Astrocyte (in vitro differentiated cells and primary cell): ENCODE measurements around the gene LMCD1.

Experiments
- EZH2 ChIP-seq: IDR thresholded peaks from 2 replicates; pipeline ENCODE4 v1.6.1; 2012; ENCODE audit warnings: mild to moderate bottlenecking, low read length, inconsistent platforms; ENCODE audit not compliant: insufficient read depth
- TF ChIP-seq, protein P1 (sequence below): IDR thresholded peaks from 2 replicates; pipeline ENCODE4 v1.5.1; 2011; ENCODE audit warnings: low read depth, mild to moderate bottlenecking, inconsistent platforms, low read length, moderate library complexity; ENCODE audit not compliant: insufficient read depth

DNA sequence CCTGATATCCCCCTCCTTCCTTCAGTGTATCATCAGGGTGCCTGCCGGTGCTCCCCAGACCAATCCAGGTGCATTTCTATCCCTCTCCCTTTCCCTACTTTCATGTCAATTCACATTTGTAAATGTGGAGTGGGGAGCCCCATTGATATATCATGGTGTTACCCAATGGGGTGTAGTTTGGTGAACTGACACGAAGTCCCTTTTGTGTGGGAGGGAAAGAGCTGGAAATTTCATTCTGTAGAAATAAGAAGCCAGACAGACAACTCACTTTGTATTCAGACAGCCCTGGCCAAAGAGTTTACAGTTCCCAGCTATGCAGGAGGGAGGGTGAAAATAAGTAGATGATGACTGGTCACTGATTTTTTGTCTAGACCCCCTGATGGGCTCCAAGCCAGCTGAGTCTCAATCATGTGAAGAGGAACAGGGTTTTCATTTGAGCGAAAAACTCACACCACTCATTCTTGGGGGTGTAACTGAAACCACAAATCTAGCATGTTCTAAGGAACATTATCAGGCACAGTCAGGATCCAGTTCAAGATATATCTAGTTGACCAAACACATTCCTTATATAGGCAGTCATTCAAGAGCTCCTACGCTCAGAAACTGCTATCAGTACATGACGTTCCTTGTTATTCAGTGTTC, 58.9 kb downstream of the LMCD1 start:
- TF ChIP-seq, protein P1, sequence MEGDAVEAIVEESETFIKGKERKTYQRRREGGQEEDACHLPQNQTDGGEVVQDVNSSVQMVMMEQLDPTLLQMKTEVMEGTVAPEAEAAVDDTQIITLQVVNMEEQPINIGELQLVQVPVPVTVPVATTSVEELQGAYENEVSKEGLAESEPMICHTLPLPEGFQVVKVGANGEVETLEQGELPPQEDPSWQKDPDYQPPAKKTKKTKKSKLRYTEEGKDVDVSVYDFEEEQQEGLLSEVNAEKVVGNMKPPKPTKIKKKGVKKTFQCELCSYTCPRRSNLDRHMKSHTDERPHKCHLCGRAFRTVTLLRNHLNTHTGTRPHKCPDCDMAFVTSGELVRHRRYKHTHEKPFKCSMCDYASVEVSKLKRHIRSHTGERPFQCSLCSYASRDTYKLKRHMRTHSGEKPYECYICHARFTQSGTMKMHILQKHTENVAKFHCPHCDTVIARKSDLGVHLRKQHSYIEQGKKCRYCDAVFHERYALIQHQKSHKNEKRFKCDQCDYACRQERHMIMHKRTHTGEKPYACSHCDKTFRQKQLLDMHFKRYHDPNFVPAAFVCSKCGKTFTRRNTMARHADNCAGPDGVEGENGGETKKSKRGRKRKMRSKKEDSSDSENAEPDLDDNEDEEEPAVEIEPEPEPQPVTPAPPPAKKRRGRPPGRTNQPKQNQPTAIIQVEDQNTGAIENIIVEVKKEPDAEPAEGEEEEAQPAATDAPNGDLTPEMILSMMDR, result no peak
- TF ChIP-seq EZH2, result no peak
